NCI-H187 treated with DMSO at 0.1 percent for 48 hours (cell line): Measurements from ENCODE around the gene ADAMTS18.

Experiments
- DNase-seq: peaks from one replicate; lab custom pipeline; 2025; lab: John Stamatoyannopoulos, UW

The ADAMTS18 gene

GRCh38 chr16:77437859-77438258 is 3.0 kb upstream of the ADAMTS18 start:
- DNase-seq: no peak

GRCh38 chr16:77435272-77435820 is 512 bp upstream of the ADAMTS18 start:
- no peak for DNase-seq

GRCh38 chr16:77434022-77434529 is 758 bp downstream of the ADAMTS18 start:
- DNase-seq: no peak

- no peak for DNase-seq
These were observed 1.7 kb downstream of the ADAMTS18 start for GRCh38 chr16:77433146-77433545.

- DNase-seq: no peak
These were observed 2.6 kb downstream of the ADAMTS18 start for GRCh38 chr16:77432264-77432663.

- no peak for DNase-seq
These were observed 3.8 kb downstream of the ADAMTS18 start for GRCh38 chr16:77430787-77431585.

GRCh38 chr16:77430360-77430759 is 4.5 kb downstream of the ADAMTS18 start:
- DNase-seq: no peak

GRCh38 chr16:77424871-77425604 is 9.8 kb downstream of the ADAMTS18 start:
- DNase-seq: no peak

GRCh38 chr16:77422196-77422784 is 12.5 kb downstream of the ADAMTS18 start:
- no peak for DNase-seq

GRCh38 chr16:77416939-77417480 is 17.8 kb downstream of the ADAMTS18 start:
- DNase-seq: no peak

GRCh38 chr16:77414752-77415231 is 20.0 kb downstream of the ADAMTS18 start:
- DNase-seq: no peak

GRCh38 chr16:77410449-77410848 is 24.4 kb downstream of the ADAMTS18 start:
- DNase-seq: no peak

- DNase-seq: no peak
These were observed 25.5 kb downstream of the ADAMTS18 start for GRCh38 chr16:77409311-77409710.

GRCh38 chr16:77408607-77409006 is 26.2 kb downstream of the ADAMTS18 start:
- no peak for DNase-seq

- no peak for DNase-seq
These were observed 28.2 kb downstream of the ADAMTS18 start for GRCh38 chr16:77406680-77407079.

- DNase-seq: no peak
These were observed 30.1 kb downstream of the ADAMTS18 start for GRCh38 chr16:77404775-77405174.

- no peak for DNase-seq
These were observed 31.1 kb downstream of the ADAMTS18 start for GRCh38 chr16:77403732-77404131.

- DNase-seq: no peak
These were observed 32.2 kb downstream of the ADAMTS18 start for GRCh38 chr16:77402672-77403071.

GRCh38 chr16:77402118-77402517 is 32.7 kb downstream of the ADAMTS18 start:
- no peak for DNase-seq

- DNase-seq: no peak
These were observed 35.3 kb downstream of the ADAMTS18 start for GRCh38 chr16:77399546-77399945.

GRCh38 chr16:77399066-77399465 is 35.8 kb downstream of the ADAMTS18 start:
- no peak for DNase-seq

- DNase-seq: no peak
These were observed 36.3 kb downstream of the ADAMTS18 start for GRCh38 chr16:77398495-77398894.
